Stimulated activated naive CD8-positive, alpha-beta T cell treated with anti-CD3 and anti-CD28 coated beads, Interleukin-15, Interleukin-2, amounts not matched to agents 100 ng/mL and 50 ng/mL, for 24 hours (primary cell): Measurements from ENCODE around the gene PRSS2.
"Not testable (repeated sequence)": the region's sequence is repeated elsewhere in the genome, so short reads cannot be mapped to it uniquely, and the experiment has no call there.

Source experiments
- H3K27ac Mint-ChIP-seq: one replicate; pipeline ENCODE4 v1.8.0; 2021; ENCODE audit warnings: mild to moderate bottlenecking, mixed read lengths
- H3K27me3 Mint-ChIP-seq: one replicate; pipeline ENCODE4 v1.8.0; 2021; ENCODE audit warnings: mixed read lengths
- H3K36me3 Mint-ChIP-seq: one replicate; pipeline ENCODE4 v1.8.0; 2021; ENCODE audit warnings: low read depth, mixed read lengths
- H3K4me1 Mint-ChIP-seq: one replicate; pipeline ENCODE4 v1.8.0; 2021; ENCODE audit warnings: low read depth, mixed read lengths
- H3K4me3 Mint-ChIP-seq: one replicate; pipeline ENCODE4 v1.8.0; 2021; ENCODE audit warnings: mild to moderate bottlenecking, mixed read lengths
- H3K9me3 Mint-ChIP-seq: one replicate; pipeline ENCODE4 v1.8.0; 2021; ENCODE audit warnings: mixed read lengths

The PRSS2 gene

GRCh38 chr7:142770661-142771352 lies at the start of gene PRSS2:
TSS of gene PRSS2 (plus strand) at chr7:142770970. CDS start at chr7:142770983, 13 bp downstream.
- Mint-ChIP-seq H3K27me3 (no peaks in the 10 kb centered on the region), H3K4me3 (no peak within 1 kb of the TSS), H3K9me3 (no peaks in the 10 kb centered on the region), H3K36me3 (no peaks in the 10 kb centered on the region), H3K4me1 (peaks cover 11% of the 10 kb centered on the region), H3K27ac (peak within 1 kb of the TSS; percentile 26)

DNA sequence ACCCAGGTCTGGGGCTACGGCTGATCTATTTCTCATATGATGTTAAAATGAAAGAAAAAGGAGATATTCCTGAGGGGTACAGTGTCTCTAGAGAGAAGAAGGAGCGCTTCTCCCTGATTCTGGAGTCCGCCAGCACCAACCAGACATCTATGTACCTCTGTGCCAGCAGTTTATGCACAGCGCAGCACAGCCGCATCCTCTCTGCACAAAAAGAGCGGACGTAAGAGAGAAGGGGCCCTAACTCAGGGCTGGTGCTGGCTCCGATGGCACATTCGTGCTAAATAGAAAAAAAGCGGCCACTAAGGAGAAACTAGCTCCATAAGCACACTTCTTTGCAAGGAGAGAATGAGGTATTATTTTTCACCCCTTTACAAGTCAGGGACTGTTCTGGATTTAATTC lies 49.8 kb upstream of the PRSS2 start:
- H3K27me3 Mint-ChIP-seq: peaks cover 4% of the 10 kb centered on the region
- no peak overlapping the region for H3K27ac Mint-ChIP-seq
- H3K4me1 Mint-ChIP-seq: peaks cover 37% of the 10 kb centered on the region
- H3K9me3 Mint-ChIP-seq: no peaks in the 10 kb centered on the region
- H3K4me3 Mint-ChIP-seq: peak overlapping the region; percentile 86
- H3K36me3 Mint-ChIP-seq: no peaks in the 10 kb centered on the region

DNA sequence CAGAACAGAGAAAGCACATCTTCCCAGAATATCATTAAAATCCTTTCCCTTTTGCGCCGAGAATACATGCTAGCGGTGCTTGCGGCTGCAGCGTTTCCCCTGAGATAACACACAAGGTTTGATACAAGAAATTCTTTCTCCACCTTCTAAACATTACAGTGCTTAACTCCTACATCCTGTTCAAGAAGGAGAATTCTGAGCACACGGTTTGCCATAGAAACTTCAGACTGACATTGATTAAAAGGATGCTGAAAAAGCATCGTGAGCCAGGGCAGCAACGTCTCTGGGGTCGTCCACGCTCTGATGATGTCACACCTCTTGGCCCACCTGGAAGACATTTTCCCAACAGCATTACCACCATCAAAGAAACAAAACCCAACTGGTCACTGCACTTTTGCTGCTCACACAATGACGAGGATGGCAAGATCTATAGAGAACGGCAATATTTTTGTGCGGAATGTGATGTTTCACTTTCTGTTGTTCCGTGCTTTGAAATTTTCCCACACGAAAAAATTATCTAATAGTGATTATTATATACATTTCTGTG lies 48.4 kb upstream of the PRSS2 start:
- peak overlapping the region; percentile 88 for H3K27ac Mint-ChIP-seq
- H3K4me1 Mint-ChIP-seq: peaks cover 24% of the 10 kb centered on the region
- peaks cover 4% of the 10 kb centered on the region for H3K27me3 Mint-ChIP-seq
- H3K4me3 Mint-ChIP-seq: peak overlapping the region; percentile 86
- no peaks in the 10 kb centered on the region for H3K36me3 Mint-ChIP-seq
- no peaks in the 10 kb centered on the region for H3K9me3 Mint-ChIP-seq

DNA sequence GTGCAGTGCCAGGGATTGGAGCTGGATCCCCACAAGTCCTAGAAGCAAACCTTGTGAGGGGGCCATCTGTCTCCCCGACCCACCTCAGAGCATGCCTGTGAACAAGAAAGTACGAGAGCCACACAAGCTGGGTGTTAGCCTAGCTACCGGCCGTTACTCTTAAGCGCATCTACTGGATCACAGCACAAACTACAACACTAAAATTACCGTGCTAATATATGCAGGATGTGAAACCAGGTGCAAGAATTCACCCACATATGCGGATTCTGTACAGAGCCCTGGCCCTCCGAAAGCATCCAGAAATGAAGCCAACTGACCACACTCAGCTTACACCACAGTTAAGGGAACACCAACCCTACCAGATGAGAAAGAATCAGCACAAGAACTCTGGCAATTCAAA lies 37.5 kb upstream of the PRSS2 start:
- Mint-ChIP-seq H3K4me3 (no peak overlapping the region), H3K9me3 (no peaks in the 10 kb centered on the region), H3K27ac (no peak overlapping the region), H3K27me3 (no peaks in the 10 kb centered on the region), H3K36me3 (no peaks in the 10 kb centered on the region), H3K4me1 (peaks cover 2% of the 10 kb centered on the region)

- Mint-ChIP-seq H3K4me1 (peaks cover 20% of the 10 kb centered on the region), H3K27me3 (no peaks in the 10 kb centered on the region), H3K27ac (peak overlapping the region; percentile 63), H3K4me3 (peak overlapping the region; percentile 53), H3K36me3 (no peaks in the 10 kb centered on the region), H3K9me3 (no peaks in the 10 kb centered on the region)
Observed at GRCh38 chr7:142739923-142740492, 30.8 kb upstream of the PRSS2 start.

DNA sequence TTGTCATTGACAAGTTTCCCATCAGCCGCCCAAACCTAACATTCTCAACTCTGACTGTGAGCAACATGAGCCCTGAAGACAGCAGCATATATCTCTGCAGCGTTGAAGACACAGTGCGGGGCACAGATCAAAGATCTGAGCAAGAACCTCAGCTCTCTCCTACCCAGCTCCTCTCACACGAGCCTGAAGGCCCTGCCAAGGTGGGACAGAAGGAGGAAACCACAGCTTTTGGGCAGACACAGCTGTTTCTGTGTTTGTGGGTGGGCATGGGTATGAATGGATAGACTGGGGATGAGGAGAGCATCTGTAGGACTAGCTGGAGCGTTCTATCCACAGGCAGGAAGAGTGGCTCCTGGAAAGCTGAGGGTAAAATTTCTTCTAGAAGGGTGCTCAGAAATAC lies 30.0 kb upstream of the PRSS2 start:
- no peak overlapping the region for H3K4me3 Mint-ChIP-seq
- no peaks in the 10 kb centered on the region for H3K36me3 Mint-ChIP-seq
- H3K4me1 Mint-ChIP-seq: peaks cover 20% of the 10 kb centered on the region
- no peaks in the 10 kb centered on the region for H3K27me3 Mint-ChIP-seq
- no peaks in the 10 kb centered on the region for H3K9me3 Mint-ChIP-seq
- H3K27ac Mint-ChIP-seq: no peak overlapping the region

- H3K27ac Mint-ChIP-seq, H3K27me3 Mint-ChIP-seq, H3K4me3 Mint-ChIP-seq, H3K36me3 Mint-ChIP-seq, H3K9me3 Mint-ChIP-seq: not testable (repeated sequence)
- peaks cover 20% of the 10 kb centered on the region for H3K4me1 Mint-ChIP-seq
Observed at GRCh38 chr7:142741932-142742331, 28.8 kb upstream of the PRSS2 start.

DNA sequence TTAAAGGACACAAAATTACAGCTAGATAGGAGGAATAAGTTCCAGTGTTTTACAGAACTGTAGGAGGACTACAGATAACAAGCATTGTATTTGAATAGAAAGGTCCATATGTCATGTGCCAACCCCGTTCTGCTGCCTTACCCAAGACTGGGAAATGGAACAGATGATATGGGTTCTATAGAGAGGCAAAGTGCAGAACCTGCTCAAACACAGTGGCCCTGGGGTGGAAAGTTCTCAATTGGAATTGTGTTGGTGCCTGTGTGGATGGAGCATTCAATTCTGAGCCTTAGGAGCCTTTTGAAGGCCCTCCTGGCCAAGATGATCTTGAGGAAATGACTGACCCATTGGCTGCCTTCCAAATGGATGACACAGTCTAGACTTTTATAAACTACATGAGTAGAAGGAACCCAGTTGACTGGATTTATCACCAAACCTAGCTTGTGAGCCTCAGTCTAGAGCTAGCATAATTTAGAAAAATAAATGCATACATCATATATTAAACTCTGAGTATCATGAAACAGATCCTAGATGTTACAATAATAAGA lies 25.6 kb upstream of the PRSS2 start:
- Mint-ChIP-seq H3K4me1 (peaks cover 7% of the 10 kb centered on the region), H3K9me3 (no peaks in the 10 kb centered on the region), H3K27ac (no peak overlapping the region), H3K36me3 (no peaks in the 10 kb centered on the region), H3K4me3 (no peak overlapping the region), H3K27me3 (no peaks in the 10 kb centered on the region)

- H3K4me1 Mint-ChIP-seq: peaks cover under 1% of the 10 kb centered on the region
- no peaks in the 10 kb centered on the region for H3K36me3 Mint-ChIP-seq
- H3K27ac Mint-ChIP-seq: no peak overlapping the region
- H3K4me3 Mint-ChIP-seq: no peak overlapping the region
- no peaks in the 10 kb centered on the region for H3K27me3 Mint-ChIP-seq
- H3K9me3 Mint-ChIP-seq: no peaks in the 10 kb centered on the region
Observed at GRCh38 chr7:142745745-142746144, 25.0 kb upstream of the PRSS2 start.

DNA sequence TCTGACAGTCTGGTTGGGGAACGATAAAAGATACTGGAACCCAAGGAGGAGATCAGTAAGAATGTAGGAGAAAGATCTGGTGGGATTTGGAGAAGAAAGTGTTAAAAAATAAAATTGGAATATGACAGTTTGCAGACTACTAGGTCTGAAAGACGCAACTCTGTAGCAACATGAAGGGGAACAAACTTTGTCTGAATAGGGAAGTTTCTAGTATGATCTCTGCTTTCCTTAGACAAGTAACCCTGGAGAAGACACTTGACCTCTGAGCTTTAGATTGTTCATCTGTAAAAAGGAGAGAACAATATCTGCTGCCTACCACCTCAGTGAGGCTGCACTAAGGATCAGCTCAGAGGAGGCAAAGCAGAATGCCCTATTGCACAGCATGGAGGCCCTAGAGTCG lies 24.5 kb upstream of the PRSS2 start:
- no peak overlapping the region for H3K27ac Mint-ChIP-seq
- no peak overlapping the region for H3K4me3 Mint-ChIP-seq
- no peaks in the 10 kb centered on the region for H3K9me3 Mint-ChIP-seq
- H3K27me3 Mint-ChIP-seq: no peaks in the 10 kb centered on the region
- no peaks in the 10 kb centered on the region for H3K4me1 Mint-ChIP-seq
- no peaks in the 10 kb centered on the region for H3K36me3 Mint-ChIP-seq

GRCh38 chr7:142748410-142748809 lies 22.4 kb upstream of the PRSS2 start:
- peak overlapping the region; percentile 52 for H3K27ac Mint-ChIP-seq

DNA sequence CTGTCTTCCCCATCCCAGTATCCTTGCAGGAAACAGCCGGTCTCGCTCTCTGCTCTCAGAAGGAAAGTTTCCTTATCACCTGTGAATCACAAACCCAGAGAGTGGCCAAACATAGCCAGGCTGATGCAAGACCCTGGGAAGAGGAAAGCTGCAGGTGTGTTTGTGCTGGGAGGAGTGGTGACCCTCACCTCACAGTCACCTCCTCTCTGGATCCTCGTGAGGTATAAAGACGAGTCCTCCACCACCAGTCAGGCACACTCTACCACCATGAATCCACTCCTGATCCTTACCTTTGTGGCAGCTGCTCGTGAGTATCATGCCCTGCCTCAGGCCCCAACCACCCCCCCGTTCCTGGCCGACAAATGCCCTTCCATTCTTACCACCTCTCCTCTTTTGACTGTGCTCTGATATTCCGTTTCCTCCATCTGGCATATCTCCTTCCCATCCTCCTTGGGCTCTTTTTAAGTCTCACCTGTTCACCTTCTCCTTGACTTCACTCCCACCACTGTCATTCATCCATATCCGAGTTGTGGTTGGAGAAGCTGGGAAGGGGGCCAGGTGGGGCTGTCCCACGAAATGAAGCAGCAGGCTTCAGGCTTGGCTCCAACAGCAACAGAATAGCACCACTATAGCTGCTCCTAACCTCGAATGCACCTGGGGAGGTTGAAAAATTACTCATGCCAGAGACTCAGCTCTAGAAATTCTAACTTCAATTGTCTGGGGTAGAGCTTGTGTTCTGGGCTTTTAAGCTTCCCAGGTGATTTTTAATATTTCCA lies 21.4 kb upstream of the PRSS2 start, which contains the start of gene PRSS1:
Gene PRSS1 (plus strand): TSS at position 255 of the 776 bp plus-strand sequence. CDS start 13 bp downstream, at position 268.
- no peaks in the 10 kb centered on the region for H3K9me3 Mint-ChIP-seq
- no peaks in the 10 kb centered on the region for H3K4me1 Mint-ChIP-seq
- no peak within 1 kb of the TSS for H3K4me3 Mint-ChIP-seq
- H3K27ac Mint-ChIP-seq: peak within 1 kb of the TSS; percentile 52
- no peaks in the 10 kb centered on the region for H3K36me3 Mint-ChIP-seq
- H3K27me3 Mint-ChIP-seq: no peaks in the 10 kb centered on the region

More at GRCh38 chr7:142748410-142748809, 22.4 kb upstream of the PRSS2 start:
- H3K27me3 Mint-ChIP-seq, H3K4me1 Mint-ChIP-seq, H3K4me3 Mint-ChIP-seq, H3K36me3 Mint-ChIP-seq, H3K9me3 Mint-ChIP-seq: not testable (repeated sequence)

GRCh38 chr7:142750321-142750938 lies 20.3 kb upstream of the PRSS2 start:
- Mint-ChIP-seq H3K27ac (no peak overlapping the region), H3K36me3 (no peaks in the 10 kb centered on the region), H3K4me3 (no peak overlapping the region), H3K27me3 (no peaks in the 10 kb centered on the region), H3K9me3 (no peaks in the 10 kb centered on the region), H3K4me1 (no peaks in the 10 kb centered on the region)

- not testable (repeated sequence) for H3K27me3 Mint-ChIP-seq, H3K36me3 Mint-ChIP-seq, H3K4me3 Mint-ChIP-seq, H3K27ac Mint-ChIP-seq, H3K4me1 Mint-ChIP-seq, H3K9me3 Mint-ChIP-seq
Observed at GRCh38 chr7:142751526-142752175, 19.1 kb upstream of the PRSS2 start.
